GM21367 (cell line): ENCODE measurements around the gene RBM17.
"Not testable (repeated sequence)": the region's sequence is repeated elsewhere in the genome, so short reads cannot be mapped to it uniquely, and the experiment has no call there.

Source experiments
- ATAC-seq: cut with Tn5 transposase; IDR thresholded peaks from one replicate; pipeline ENCODE4 v1.9.1; 2021; ENCODE audit not compliant: unreplicated experiment

Gene RBM17, protein sequence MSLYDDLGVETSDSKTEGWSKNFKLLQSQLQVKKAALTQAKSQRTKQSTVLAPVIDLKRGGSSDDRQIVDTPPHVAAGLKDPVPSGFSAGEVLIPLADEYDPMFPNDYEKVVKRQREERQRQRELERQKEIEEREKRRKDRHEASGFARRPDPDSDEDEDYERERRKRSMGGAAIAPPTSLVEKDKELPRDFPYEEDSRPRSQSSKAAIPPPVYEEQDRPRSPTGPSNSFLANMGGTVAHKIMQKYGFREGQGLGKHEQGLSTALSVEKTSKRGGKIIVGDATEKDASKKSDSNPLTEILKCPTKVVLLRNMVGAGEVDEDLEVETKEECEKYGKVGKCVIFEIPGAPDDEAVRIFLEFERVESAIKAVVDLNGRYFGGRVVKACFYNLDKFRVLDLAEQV

DNA sequence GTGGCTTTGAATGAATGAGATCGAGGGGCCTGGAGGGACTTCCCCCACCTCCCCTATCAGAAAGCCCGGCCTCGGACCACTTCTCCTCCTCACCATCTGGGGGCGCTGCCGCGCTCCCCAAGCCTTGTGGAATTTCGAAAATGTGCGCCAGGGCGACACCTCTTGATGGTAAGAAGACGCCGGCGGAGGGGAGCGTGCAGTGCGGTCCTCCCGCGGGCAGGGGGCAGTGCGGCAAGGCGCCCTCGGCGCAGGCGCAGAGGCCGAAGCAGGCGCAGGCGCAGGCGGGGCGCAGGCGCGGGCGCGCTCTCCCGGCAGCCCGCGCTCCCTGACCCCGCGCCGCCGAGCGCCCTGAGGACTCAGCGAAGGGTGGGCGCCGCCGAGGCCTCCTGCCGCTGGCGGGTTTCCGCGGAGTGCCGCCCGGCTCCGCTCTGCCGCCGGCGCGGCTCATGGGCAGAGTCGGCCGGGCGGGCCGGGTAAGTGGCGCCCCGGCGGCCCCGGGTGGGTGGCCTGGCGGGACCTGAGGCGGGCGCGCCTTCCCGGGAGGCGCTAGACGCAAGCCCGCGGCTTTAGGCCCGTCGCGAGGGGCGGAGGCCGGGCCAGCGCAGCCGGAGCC lies at the start of gene RBM17:
Gene RBM17 (plus strand): TSS at position 314 of the 613 bp plus-strand sequence. CDS start 8,032 bp downstream, outside the sequence.
- ATAC-seq: peak; percentile 80

DNA sequence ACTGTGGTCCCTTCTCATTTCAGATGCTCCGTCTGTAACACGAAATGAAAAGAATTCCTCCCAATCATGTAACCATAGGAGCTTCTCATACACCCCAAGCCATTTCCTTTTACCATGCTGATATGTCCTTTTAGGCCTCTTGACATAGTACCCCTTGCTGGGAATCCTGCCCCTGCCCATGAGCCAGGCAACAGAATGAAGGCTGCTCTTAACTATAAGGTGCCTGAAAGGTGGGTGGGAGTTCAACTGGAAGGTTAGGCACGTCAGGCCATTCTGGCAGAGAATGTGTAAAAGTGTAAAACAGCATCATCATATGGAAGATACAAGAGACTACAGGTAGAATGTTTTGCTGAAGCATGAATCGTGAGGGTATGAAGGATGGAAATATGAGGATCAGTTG lies 49.1 kb upstream of the RBM17 start:
- ATAC-seq: no peak

DNA sequence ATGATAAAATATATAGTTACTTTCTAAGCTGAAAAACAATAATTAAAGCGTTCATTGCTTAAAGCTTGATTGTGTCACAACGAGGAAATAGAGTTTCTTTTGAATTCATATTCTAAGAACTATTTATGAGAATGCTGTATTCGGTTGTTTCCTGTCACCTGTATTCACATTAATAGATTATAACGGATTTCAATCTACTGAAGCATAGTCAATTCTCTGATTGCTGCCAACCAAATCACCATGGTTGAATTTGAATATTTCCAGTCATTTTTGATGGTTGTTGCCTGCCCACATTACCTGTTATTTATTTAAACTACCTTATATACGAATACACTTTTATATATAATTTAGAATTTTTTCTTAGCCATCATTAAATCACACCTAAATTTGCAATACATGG lies 48.6 kb upstream of the RBM17 start:
- no peak for ATAC-seq

DNA sequence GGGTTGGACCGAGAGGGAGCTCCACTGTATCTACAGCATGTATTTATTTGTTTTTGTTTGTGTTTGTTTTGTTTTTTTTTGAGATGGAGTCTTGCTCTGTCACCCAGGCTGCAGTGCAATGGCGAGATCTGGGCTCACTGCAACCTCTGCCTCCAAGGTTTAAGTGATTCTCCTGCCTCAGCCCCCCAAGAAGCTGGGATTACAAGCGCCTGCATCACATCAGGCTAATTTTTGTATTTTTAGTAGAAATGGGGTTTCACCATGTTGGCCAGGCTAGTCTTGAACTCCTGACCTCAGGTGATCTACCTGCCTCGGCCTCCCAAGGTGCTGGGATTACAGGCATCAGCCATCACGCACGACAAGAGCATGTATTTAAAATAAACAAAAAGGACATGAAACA lies 45.5 kb upstream of the RBM17 start:
- ATAC-seq: not testable (repeated sequence)

DNA sequence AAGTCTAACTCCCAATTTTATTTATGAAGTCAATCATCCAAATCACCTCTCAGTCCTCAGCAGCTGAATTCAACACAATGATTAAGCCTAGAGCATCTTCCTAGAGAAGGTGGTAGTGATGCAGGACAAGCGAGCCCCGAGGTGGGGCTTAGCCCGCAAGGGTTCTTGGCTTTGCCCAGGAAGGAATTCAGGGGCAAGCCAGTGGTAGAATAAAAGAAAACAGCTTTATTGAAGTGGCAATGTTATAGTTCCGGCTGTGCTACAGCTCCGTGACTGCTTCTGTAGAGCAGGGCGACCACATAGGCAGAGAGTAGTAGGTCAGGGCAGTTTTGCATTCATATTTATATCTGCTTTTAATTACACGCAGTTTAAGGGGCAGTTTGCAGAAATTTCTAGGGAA lies 44.8 kb upstream of the RBM17 start:
- ATAC-seq: no peak

DNA sequence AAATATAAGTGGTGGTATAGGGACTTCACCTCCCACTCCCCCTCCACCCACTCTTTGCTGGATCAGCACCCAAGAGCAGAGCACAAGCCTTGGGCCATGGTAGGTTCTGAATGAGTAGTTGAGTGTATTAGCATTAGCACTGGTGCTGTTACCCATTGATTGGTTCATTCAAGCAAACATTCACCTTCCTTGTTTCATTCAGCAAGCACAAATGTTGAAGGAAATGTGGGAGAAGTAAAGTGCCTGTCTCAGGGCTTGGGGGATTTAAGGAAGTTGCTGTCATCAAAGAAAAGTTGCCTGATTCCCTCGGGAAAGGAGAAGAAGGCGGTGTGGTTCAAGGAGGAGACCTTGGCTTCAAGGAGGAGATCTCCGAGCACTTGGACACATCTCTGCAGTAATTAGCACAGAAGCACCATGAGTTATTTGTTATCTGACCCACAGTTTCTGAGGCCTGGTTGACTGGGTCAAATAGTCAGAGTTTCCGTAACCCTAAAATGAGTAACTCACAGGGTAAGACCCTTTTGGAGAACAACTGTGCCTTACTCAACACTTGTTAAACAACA lies 44.0 kb upstream of the RBM17 start:
- no peak for ATAC-seq

DNA sequence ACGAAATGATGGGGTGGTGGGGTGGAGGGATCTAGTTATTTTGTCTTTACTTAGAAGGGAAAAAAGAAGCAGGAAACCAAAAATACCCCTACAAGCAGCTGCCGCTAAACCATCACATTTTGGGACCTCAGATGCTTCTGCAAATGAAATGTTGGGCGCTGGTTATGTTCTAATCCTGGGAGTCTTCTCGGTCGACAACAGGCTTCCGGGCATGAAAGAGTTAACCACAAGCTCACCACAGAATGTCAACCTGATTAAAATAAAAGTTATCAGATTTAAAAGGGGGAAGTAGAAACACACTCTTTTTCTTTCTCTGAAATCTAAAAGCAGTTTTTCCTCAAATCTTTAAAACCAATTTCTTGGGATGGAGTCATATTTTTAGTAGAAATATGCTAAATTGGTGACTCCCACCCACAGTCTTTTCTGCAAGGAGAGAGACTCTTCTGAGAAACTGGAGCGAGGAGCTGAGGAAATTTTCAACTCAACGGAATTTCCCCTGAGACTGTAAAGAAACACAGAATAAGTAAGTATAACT lies 43.5 kb upstream of the RBM17 start:
- ATAC-seq: no peak

DNA sequence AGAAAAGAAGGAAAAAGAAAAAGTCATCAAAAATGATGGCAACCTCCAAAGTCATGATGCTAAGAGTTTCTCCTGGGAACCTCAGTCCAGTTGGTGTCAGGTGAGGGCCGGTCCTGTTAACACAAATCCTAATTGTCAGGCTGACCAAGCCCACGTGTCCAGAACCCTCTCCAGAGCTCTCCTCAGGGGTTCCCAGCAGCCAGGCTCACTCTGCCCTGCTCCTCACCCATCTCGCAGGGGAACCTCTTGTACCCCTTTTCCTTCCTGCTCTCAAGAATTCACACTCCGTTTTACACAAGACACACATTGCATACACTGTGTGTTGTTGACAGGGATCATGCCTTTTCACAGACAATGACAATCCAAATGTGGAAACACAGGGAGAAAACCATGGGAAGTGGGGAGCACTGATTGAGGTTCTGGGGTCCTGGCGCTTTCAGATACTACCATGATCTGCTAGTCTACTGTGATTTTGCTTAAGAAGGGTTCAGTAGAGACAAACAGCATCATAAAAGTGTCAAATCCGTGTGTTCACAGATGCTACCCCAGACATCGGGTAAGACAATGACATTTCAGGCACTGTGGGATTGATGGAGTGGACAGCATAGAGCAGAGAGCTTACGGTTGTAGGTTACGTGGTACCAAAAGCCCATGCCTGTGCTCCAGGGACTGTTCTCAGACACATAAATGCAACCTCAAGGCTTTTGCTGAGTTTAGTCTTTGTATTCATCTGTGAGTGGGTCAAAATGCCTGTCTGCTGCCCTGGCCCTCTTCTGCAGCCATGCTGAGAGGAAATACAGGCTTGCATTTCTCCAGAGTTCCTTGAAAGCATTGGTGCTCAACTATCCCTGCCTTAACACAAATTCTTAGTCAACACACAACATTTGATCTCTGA lies 42.7 kb upstream of the RBM17 start:
- no peak for ATAC-seq

DNA sequence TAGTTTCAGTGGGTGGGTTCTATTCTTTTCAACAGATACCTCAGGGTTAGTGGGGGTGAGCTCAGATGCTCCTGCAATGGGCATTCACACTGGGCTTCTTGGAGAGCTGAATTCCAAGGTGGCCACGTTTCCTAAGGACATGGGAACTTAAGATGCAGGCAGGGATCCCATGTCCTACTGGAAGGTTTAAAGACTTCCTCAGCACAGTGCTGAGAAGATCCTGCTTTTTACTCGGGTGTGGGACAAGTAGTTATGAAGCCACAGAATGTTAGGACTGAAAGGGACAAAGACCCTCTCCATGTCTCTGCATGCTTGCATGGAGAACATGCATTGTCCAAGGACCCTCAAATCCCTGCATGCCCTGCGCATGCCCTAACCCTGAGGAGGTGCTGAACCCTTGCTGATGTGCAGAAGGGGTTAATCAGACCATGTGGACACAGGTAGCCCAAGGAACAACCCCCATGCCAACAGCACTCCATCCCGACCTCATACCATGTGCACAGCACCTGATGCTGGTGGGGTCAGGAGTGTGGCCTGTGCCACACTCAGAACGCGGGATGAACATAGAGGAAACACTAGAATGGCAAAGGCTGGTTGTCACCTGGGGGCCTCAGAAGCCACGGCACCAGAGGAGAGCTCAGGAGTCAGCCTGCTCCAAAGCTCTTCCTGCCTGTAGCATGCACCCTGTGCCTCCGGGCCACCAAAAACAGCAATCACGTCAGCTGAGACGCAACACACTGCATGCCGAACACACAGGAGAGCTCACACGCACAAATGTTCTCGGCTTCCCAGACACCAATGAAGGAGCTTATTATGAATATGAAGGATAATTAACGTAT lies 41.8 kb upstream of the RBM17 start:
- ATAC-seq: no peak

DNA sequence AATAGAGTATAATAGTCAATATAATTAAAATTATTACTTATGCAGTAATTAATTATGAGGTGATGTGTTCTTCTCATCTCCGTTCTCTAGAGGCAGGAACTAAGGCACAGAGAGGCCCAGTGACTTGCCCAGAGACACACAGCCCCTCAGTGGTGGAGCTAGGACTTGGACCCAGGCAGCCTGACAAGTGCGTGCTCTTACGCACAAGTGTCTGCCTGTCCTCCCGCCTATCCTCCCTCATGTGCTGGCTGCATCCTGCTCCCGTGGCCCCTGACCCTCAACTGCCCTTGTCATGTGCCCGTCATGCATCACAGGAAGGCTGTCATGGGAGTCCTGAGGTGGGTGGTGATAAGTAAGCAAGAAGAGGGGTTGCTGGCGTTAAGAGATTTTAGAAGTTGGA lies 41.0 kb upstream of the RBM17 start:
- no peak for ATAC-seq

DNA sequence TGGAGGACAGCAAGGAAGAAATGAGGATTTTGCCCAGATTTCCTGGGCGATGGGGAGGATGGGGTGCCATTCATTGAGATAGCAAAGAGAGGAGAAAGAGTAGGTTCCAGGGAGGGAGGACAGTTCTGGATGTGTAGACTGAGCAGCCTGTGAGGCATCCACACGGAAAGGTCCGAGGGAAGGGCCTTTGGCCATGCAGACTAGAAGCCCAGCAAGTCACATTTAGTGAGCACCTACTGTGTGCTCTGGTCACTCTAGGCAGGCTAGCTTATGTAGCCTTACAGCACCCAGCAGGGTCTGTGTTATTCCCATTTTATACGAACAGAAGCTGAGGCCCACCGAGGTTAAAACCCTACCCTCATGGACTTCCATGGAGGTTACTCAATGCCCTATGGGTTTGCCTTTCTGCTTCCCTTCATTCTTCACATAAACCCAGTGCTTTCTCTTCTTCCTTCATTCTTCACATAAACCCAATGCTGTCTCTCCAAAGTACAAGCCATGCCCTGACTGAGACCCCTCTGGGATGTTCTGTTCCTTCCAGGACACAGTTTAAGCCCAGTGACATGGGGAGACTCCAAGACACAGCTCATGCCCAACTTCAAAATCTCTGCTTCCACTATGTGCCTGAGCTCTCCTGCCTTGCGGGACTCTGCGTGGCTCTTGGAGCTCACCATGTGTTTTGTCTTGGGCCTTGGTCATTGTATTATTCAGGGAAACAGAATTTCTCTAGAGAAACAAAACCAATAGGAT lies 40.4 kb upstream of the RBM17 start:
- no peak for ATAC-seq

DNA sequence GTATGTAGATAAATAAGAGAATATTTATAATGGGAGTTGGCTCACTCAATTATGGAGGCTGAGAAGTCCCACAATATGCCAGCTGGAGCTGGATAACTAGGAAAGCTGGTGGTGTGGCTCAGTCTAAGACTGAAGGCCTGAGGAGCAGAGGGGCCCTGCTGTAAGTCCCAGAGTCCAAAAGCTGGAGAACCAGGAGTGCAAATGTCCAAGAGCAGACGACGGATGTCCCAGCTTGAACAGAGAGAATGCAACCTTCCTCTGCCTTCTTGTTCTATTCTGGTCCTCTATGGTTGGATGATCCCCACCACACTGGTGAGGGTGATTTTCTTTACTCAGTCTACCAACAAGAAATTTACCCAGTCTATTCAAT lies 39.8 kb upstream of the RBM17 start:
- ATAC-seq: no peak

DNA sequence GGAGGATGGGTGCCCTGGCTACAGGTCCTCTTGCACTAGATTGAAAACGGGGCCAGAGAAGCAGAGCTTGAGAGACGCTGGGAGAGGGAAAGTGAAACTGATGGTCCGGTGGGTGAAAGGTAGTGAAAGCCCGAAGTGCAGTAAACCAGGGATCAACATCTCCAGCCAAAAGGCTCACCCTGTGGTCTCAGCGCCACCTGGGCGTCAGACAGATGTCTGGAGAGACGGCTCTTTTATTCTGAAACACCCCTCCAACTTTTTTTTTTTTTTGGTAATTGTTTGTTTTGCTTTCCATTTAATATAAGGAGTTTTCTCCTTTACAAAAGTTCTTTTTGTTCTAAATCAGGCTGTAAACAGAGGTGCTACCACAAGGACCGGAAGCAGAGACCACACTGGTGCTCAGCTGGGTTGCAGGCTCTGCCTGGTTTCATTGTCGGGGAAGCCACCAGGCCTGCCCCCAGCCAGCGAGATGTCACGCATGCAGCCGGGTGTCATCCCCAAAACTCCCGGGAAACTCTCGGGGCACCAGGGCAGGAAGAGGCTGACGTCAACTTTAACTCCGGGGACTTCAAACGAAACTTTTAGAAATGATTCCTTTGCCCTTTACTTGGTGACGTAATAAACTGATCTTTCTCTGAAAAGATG lies 37.9 kb upstream of the RBM17 start:
- peak; percentile 59 for ATAC-seq

DNA sequence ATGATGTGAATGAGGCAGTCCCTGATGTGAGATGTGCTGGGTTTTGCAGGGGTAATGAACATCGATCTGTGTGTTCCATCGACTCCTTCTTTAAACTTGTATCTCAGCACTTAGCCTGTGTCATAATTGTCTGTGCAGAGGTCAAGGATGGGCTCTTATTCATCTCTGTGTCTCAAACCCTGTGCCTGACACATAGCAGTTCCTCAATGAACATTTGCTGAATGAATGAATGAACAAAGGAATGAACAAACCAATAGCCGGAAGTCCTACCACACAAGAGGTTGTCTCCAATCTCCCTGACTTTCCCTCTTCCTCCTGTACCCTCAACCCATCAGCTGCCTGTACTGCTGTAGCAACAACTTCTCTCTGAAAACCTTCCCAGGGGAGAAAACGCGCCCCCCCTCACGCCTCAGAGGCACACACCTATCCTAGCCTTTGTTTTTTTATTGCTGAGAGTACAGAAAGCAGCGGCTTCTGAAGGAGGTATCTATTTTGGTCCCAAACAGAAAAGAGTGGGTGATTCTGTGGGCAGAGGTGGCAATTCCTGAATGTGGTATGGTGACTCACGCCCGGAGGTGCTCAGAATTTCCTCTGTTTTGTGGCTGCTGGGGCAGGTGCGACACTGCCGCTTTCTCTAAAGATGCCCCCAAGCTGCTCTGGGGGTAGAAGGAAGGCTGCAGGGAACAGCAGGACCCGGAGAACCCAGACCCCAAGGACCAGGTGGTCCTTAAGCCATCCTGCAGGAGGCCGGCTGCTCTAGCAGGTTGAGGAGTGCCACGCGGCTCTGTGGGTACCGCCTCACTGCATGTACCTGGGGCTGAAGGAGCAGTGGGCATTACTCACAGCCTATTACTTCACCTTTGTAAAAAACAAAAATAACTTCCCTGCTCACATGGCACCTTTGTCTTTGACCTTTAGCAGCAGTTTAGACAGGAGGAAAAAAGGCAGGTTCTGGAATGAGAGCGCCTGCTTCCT lies 36.3 kb upstream of the RBM17 start:
- ATAC-seq: peak; percentile 18

DNA sequence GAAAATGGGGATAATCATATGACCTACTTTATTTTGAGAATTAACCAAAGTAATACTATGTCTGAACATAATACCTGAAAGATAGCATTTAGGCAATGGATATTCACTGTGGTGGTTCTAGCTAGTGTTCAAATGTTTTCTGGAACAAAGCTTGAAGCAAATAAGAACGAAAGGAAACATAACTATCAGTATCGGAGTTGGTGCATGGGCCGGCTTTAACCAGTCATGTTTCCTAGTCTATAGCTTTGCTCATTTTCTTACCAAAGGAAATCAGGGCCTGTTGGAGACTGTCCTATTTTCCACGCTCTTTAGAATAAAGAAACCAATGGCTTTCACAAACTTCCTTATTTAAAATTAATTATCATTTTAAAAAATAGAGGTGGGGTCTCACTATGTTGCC lies 35.5 kb upstream of the RBM17 start:
- ATAC-seq: no peak

DNA sequence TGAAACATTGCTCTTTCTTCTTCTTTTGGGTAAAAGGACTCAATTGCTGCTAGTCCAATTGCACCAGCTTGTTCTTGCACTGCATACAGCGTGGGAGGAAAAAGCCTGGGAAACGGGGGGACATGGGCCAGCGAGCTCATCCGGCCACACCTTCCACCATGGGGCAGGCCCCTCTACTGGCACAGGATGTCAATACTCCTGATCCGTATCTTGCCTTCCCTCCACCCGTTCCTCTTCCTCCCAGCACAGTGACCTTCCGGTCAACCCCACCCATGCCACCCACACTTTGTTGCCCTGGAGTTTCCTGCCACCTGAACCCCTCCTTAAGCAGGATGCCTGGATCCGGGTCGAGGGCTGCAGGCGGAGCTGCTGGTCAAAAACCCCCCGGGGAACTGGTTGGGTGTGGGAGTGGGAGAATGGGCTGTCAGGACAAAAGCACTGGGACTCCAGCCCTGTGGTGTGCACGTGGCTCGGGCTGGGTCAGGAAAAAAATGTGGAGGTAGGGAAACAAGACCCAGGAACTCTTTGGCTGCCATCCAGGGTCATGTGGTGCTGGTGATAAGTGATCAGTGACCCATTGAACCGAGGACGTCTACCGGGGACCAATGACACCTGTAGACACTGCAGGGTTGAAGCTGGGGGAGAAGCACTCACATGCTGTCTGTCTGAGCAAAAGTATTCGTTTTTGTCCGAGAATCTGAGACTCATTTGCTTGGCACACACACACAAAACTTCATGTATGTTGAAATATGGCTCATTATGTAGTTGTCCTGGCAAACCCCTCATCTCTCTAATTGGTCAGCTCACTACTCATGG lies 34.8 kb upstream of the RBM17 start:
- ATAC-seq: no peak

DNA sequence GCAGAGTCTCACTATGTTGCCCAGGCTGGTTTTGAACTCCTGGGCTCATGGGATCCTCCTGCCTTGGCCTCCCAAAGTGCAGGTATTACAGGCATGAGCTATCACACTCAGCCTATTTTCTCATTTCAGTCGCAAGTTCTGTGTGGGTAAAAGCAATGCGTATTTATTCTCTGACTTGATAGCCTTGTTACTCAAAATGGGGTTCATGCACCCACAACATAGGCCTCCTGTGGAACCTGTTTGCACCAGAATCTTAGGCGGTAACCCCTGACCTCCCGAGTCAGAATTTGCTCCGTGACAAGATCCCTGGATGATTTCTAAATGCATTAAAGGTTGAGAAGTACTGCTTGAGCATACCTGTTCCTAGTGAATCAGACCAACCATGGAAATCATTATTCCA lies 34.0 kb upstream of the RBM17 start:
- ATAC-seq: no peak
